K562 (cell line): ENCODE measurements around the gene ERBB4. TPM values are rescaled to one million over a fixed set of nuclear protein-coding genes. Genes with fewer than 3 reads are reported as not detected.

Experiments
- ATAC-seq: fragments of 200-7000 bp; cut with Tn5 transposase; 3 replicates; pipeline ENCODE4 v1.9.1; 2020; ENCODE audit warnings: moderate library complexity
- BruUV-seq: library from RNA; stranded (reverse); fragments of 400-500 nt; replicated peaks from 2 replicates; lab custom pipeline; 2021; lab: Mats Ljungman, UMichigan
- CTCF ChIA-PET: fragments of 300-600 bp; formaldehyde crosslinking; extraction: SDS; loops from one replicate; lab custom pipeline; 2021; ENCODE audit warnings: low intra/inter-chr PET ratio; lab: Yijun Ruan, JAX
- POLR2A ChIA-PET: fragments of 300-600, 350-650 bp; sonication (Branson Sonifier 250); formaldehyde crosslinking; extraction: SDS; loops from one replicate; lab custom pipeline; 2021; ENCODE audit warnings: antibody characterized with exemption, inconsistent platforms; lab: Yijun Ruan, JAX
- DNase-seq, 4 experiments: peaks; one replicate each; pipeline versions ENCODE4 v3.0.0 to v3.0.0-alpha.2; 2011 to 2018; ENCODE audit warnings: low spot score in 3 of 4, mixed read lengths in 3 of 4; ENCODE audit errors: extremely low read depth in 1 of 4
- FAIRE-seq: peaks from 2 replicates; lab custom pipeline; 2011; peaks lifted over from hg19 to GRCh38; lab: Jason Lieb, UNC
- H2AFZ ChIP-seq: 2 replicates; pipeline ENCODE4 v1.6.0; 2011; ENCODE audit warnings: low read depth, low read length, control low read depth, inconsistent platforms
- H3K27ac ChIP-seq: fragments of 200-600 bp; 3 replicates; pipeline ENCODE4 v1.8.0; 2011; ENCODE audit warnings: low read depth, mild to moderate bottlenecking, control low read depth, inconsistent platforms, low read length, moderate library complexity, mixed read lengths; ENCODE audit errors: extremely low read depth
- H3K27me3 ChIP-seq, 2 experiments: fragments of 300-600 bp in 1 of 2; 2 replicates in 1 of 2; 3 replicates in 1 of 2; pipeline versions ENCODE4 v1.6.0 to v1.8.0; 2011; ENCODE audit warnings: inconsistent platforms in 2 of 2, low read length in 2 of 2, mild to moderate bottlenecking in 1 of 2, mixed read lengths in 1 of 2, moderate library complexity in 1 of 2; ENCODE audit not compliant: control insufficient read depth in 2 of 2, insufficient read depth in 2 of 2
- H3K36me3 ChIP-seq: fragments of 300-600 bp; 3 replicates; pipeline ENCODE4 v1.8.0; 2011; ENCODE audit warnings: mild to moderate bottlenecking, low read length, inconsistent platforms; ENCODE audit not compliant: control insufficient read depth, insufficient read depth
- H3K4me1 ChIP-seq, 2 experiments: fragments of 200-600 bp in 1 of 2; replicated peaks in 1 of 2; 2 replicates in 1 of 2; 3 replicates in 1 of 2; pipeline versions ENCODE4 v1.5.1 to v1.8.0; 2011; ENCODE audit warnings: inconsistent platforms in 2 of 2, low read length in 2 of 2, mild to moderate bottlenecking in 1 of 2, mixed read lengths in 1 of 2, moderate library complexity in 1 of 2; ENCODE audit not compliant: control insufficient read depth in 2 of 2, insufficient read depth in 2 of 2
- H3K4me2 ChIP-seq: 2 replicates; pipeline ENCODE4 v1.6.1; 2011; ENCODE audit warnings: low read length, control low read depth, inconsistent platforms, mixed read lengths; ENCODE audit not compliant: insufficient read depth
- H3K4me3 ChIP-seq: fragments of 200-600 bp; sonication (generic), shearing (Covaris generic); 2 replicates; pipeline ENCODE4 v1.5.1; 2016; ENCODE audit warnings: control low read depth, inconsistent platforms
- H3K79me2 ChIP-seq: fragments of 200-600 bp; 3 replicates; pipeline ENCODE4 v1.8.0; 2011; ENCODE audit warnings: low read length, inconsistent platforms; ENCODE audit not compliant: control insufficient read depth, insufficient read depth
- H3K9ac ChIP-seq, 2 experiments: 2 replicates each; pipeline versions ENCODE4 v1.6.0 to v1.6.1; 2011; ENCODE audit warnings: low read depth in 2 of 2, low read length in 2 of 2, control low read depth in 1 of 2, inconsistent platforms in 1 of 2, mild to moderate bottlenecking in 1 of 2, mixed read lengths in 1 of 2; ENCODE audit not compliant: insufficient read depth in 1 of 2
- H3K9me1 ChIP-seq: one replicate; pipeline ENCODE4 v1.6.0; 2011; ENCODE audit warnings: inconsistent platforms, mild to moderate bottlenecking, low read length, moderate library complexity; ENCODE audit not compliant: control insufficient read depth, insufficient read depth
- H3K9me3 ChIP-seq: replicated peaks from 2 replicates; pipeline ENCODE4 v1.5.1; 2011; ENCODE audit warnings: low read depth, low read length, inconsistent platforms; ENCODE audit not compliant: control insufficient read depth, insufficient read depth
- H4K20me1 ChIP-seq: replicated peaks from 2 replicates; pipeline ENCODE4 v1.6.1; 2011; ENCODE audit warnings: low read length, inconsistent platforms, mixed read lengths; ENCODE audit not compliant: control insufficient read depth, insufficient read depth
- BHLHE40 ChIP-seq: IDR thresholded peaks from 2 replicates; pipeline ENCODE4 v1.6.1; 2011; ENCODE audit warnings: low read length, improper control_type of control experiment
- HCFC1 ChIP-seq: IDR thresholded peaks from 2 replicates; pipeline ENCODE4 v1.6.1; 2012; ENCODE audit warnings: low read depth, low read length, improper control_type of control experiment
- KHSRP ChIP-seq: fragments of 450-650 bp; IDR thresholded peaks from 2 replicates; pipeline ENCODE4 v1.6.1; 2017
- MTF1 ChIP-seq: fragments of 250-450 bp; sonication (Bioruptor Pico); IDR thresholded peaks from 2 replicates; pipeline ENCODE4 v1.9.0; 2021; ENCODE audit warnings: moderate library complexity, mild to moderate bottlenecking, inconsistent platforms, borderline replicate concordance
- PHB ChIP-seq: fragments of 250-450 bp; sonication (Bioruptor Pico); IDR thresholded peaks from 2 replicates; pipeline ENCODE4 v1.5.0; 2021
- RNF2 ChIP-seq: sonication (generic); IDR thresholded peaks from 2 replicates; pipeline ENCODE4 v1.6.1; 2016
- ZNF124 ChIP-seq: sonication (generic); formaldehyde crosslinking; IDR thresholded peaks from 2 replicates; pipeline ENCODE4 v1.8.1; 2022; ENCODE audit warnings: missing genetic modification reagents
- ZNF217 ChIP-seq: sonication (generic); formaldehyde crosslinking; IDR thresholded peaks from 2 replicates; pipeline ENCODE4 v1.8.0; 2022; ENCODE audit warnings: mild to moderate bottlenecking, missing genetic modification reagents
- WGBS: fragments of 100-300 bp; shearing (Covaris generic); methylation state at CpG from one replicate; pipeline ENCODE4 v1.1.6; 2016; ENCODE audit warnings: low coverage, mixed read lengths; ENCODE audit not compliant: insufficient coverage; ENCODE audit errors: missing lambda C conversion rate; 5-methylcytosine and 5-hydroxymethylcytosine counted together
- in situ Hi-C: fragments of 300-500 bp; cut with MboI; formaldehyde crosslinking; loops from 4 replicates; pipeline ENCODE4 v1.15.0; 2018; ENCODE audit warnings: inconsistent platforms, mixed read lengths
- intact Hi-C: fragments of 100-400 bp; cut with micrococcal nuclease; formaldehyde crosslinking; loops from 2 replicates; pipeline ENCODE4 v1.14.2; 2022
- polyA plus RNA-seq, 8 experiments: library from polyadenylated mRNA; depleted of rRNA in 4 of 8; stranded (reverse) in 5 of 8; unstranded in 3 of 8; fragments of >200 nt; fragmentation: Nextera tagmentation in 2 of 8; fragmentation: Illumina TruSeq in 1 of 8; extraction: Ambion mirVana in 2 of 8; extraction: Trizol in 1 of 8; gene quantifications; 2 replicates each; pipeline versions ENCODE4 v1.2.1 to v1.2.3, GENCODE V29; 2011 to 2014; ENCODE audit warnings: inconsistent platforms in 1 of 8, missing spikeins in 1 of 8
- total RNA-seq, 7 experiments: library from RNA; depleted of rRNA in 6 of 7; stranded (reverse); fragments of >200 nt in 6 of 7; fragmentation: Illumina TruSeq in 2 of 7; extraction: Trizol in 2 of 7; gene quantifications; 2 replicates each; pipeline versions ENCODE4 v1.2.1 to v1.2.3, GENCODE V29; 2011 to 2021; ENCODE audit warnings: low replicate concordance in 1 of 7
- TF ChIP-seq, protein P1 (sequence below): fragments of 250-450 bp; sonication (Bioruptor Pico); IDR thresholded peaks from 2 replicates; pipeline ENCODE4 v1.4.0; 2020; ENCODE audit warnings: mild to moderate bottlenecking
- TF ChIP-seq, protein P2 (sequence below), 2 experiments: fragments of 450-650 bp; IDR thresholded peaks; 2 replicates each; pipeline ENCODE4 v1.6.1; 2018; ENCODE audit warnings: mild to moderate bottlenecking in 2 of 2, low read depth in 1 of 2; ENCODE audit not compliant: partially characterized antibody in 2 of 2

ERBB4 gene
- total and polyA plus RNA-seq, 9 of the 15 experiments (the other 6 are each of a cell fraction or from before 2014, with no cell fraction given): not detected

GRCh38 chr2:211373203-211373602, 1165.4 kb downstream of the ERBB4 start (continued):
- TF ChIP-seq MTF1 (no peak), BHLHE40 (no peak), PHB (CRISPR knock-in tag) (no peak), HCFC1 (no peak), ZNF124 (no peak)
- TF ChIP-seq, protein P1, sequence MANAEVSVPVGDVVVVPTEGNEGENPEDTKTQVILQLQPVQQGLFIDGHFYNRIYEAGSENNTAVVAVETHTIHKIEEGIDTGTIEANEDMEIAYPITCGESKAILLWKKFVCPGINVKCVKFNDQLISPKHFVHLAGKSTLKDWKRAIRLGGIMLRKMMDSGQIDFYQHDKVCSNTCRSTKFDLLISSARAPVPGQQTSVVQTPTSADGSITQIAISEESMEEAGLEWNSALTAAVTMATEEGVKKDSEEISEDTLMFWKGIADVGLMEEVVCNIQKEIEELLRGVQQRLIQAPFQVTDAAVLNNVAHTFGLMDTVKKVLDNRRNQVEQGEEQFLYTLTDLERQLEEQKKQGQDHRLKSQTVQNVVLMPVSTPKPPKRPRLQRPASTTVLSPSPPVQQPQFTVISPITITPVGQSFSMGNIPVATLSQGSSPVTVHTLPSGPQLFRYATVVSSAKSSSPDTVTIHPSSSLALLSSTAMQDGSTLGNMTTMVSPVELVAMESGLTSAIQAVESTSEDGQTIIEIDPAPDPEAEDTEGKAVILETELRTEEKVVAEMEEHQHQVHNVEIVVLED (CRISPR knock-in tag): no peak

GRCh38 chr2:211371465-211371864, 1167.1 kb downstream of the ERBB4 start:
- no peak overlapping the region for H3K27ac ChIP-seq
- DNase-seq (no peak), FAIRE-seq (no peak), ATAC-seq (no peak)
- H3K79me2 ChIP-seq: no peaks in the 10 kb centered on the region
- H3K9ac ChIP-seq: no peak overlapping the region
- H3K4me3 ChIP-seq: no peak overlapping the region
- intact Hi-C loops: no loop called here
- in situ Hi-C loops: no loop called here
- no peak overlapping the region for H3K4me2 ChIP-seq
- H3K9me1 ChIP-seq: no peaks in the 10 kb centered on the region
- no peaks in the 10 kb centered on the region for H3K4me1 ChIP-seq
- no TSS peak for BruUV-seq
- 0% methylated on average over 2 of the region's 2 CpGs for WGBS
- H2AFZ ChIP-seq: no peak overlapping the region
- POLR2A ChIA-PET: no interaction called here
- CTCF ChIA-PET: no interaction called here
- no peaks in the 10 kb centered on the region for H3K27me3 ChIP-seq
- no peaks in the 10 kb centered on the region; the same call in 1 of the 2 replicates for H3K9me3 ChIP-seq
- no peaks in the 10 kb centered on the region for H4K20me1 ChIP-seq
- H3K36me3 ChIP-seq: no peaks in the 10 kb centered on the region
- TF ChIP-seq RNF2 (no peak), KHSRP (no peak), ZNF217 (CRISPR knock-in tag) (no peak)
- TF ChIP-seq, protein P2, sequence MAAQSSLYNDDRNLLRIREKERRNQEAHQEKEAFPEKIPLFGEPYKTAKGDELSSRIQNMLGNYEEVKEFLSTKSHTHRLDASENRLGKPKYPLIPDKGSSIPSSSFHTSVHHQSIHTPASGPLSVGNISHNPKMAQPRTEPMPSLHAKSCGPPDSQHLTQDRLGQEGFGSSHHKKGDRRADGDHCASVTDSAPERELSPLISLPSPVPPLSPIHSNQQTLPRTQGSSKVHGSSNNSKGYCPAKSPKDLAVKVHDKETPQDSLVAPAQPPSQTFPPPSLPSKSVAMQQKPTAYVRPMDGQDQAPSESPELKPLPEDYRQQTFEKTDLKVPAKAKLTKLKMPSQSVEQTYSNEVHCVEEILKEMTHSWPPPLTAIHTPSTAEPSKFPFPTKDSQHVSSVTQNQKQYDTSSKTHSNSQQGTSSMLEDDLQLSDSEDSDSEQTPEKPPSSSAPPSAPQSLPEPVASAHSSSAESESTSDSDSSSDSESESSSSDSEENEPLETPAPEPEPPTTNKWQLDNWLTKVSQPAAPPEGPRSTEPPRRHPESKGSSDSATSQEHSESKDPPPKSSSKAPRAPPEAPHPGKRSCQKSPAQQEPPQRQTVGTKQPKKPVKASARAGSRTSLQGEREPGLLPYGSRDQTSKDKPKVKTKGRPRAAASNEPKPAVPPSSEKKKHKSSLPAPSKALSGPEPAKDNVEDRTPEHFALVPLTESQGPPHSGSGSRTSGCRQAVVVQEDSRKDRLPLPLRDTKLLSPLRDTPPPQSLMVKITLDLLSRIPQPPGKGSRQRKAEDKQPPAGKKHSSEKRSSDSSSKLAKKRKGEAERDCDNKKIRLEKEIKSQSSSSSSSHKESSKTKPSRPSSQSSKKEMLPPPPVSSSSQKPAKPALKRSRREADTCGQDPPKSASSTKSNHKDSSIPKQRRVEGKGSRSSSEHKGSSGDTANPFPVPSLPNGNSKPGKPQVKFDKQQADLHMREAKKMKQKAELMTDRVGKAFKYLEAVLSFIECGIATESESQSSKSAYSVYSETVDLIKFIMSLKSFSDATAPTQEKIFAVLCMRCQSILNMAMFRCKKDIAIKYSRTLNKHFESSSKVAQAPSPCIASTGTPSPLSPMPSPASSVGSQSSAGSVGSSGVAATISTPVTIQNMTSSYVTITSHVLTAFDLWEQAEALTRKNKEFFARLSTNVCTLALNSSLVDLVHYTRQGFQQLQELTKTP (IDR thresholded peaks at IDR 0.05; ENCODE audit: low read depth in 1 of 2, partially characterized antibody in 2 of 2): no peak
